Ishikawa (cell line): ENCODE data around the gene SDHAF4.

Source experiments
- CEBPB ChIP-seq: IDR thresholded peaks from 2 replicates; pipeline ENCODE4 v1.6.1; 2012
- CREB1 ChIP-seq: IDR thresholded peaks from 2 replicates; pipeline ENCODE4 v1.6.1; 2012; ENCODE audit warnings: low read depth
- EGR1 ChIP-seq: IDR thresholded peaks from 2 replicates; pipeline ENCODE4 v1.6.1; 2012
- EP300 ChIP-seq: IDR thresholded peaks from 2 replicates; pipeline ENCODE4 v1.6.1; 2012; ENCODE audit warnings: borderline replicate concordance
- FOXM1 ChIP-seq: IDR thresholded peaks from 2 replicates; pipeline ENCODE4 v1.6.1; 2012; ENCODE audit warnings: low read depth, borderline replicate concordance
- NFIC ChIP-seq: IDR thresholded peaks from 2 replicates; pipeline ENCODE4 v1.6.1; 2012
- RAD21 ChIP-seq: IDR thresholded peaks from 2 replicates; pipeline ENCODE4 v1.6.1; 2012; ENCODE audit warnings: low read depth
- REST ChIP-seq: IDR thresholded peaks from 2 replicates; pipeline ENCODE4 v1.6.1; 2012; ENCODE audit warnings: low read depth, mild to moderate bottlenecking
- TAF1 ChIP-seq: IDR thresholded peaks from 2 replicates; pipeline ENCODE4 v1.6.1; 2012; ENCODE audit warnings: low read depth, mild to moderate bottlenecking
- TCF12 ChIP-seq: IDR thresholded peaks from 2 replicates; pipeline ENCODE4 v1.6.1; 2012; ENCODE audit warnings: low read depth
- TEAD4 ChIP-seq: IDR thresholded peaks from 2 replicates; pipeline ENCODE4 v1.6.1; 2012
- YY1 ChIP-seq: IDR thresholded peaks from 2 replicates; pipeline ENCODE4 v1.6.1; 2012; ENCODE audit warnings: low read depth
- ZBTB7A ChIP-seq: IDR thresholded peaks from 2 replicates; pipeline ENCODE4 v1.6.1; 2012; ENCODE audit warnings: low read depth
- TF ChIP-seq, protein P1 (sequence below): IDR thresholded peaks from 2 replicates; pipeline ENCODE4 v1.6.1; 2012
- TF ChIP-seq, protein P2 (sequence below): IDR thresholded peaks from 2 replicates; pipeline ENCODE4 v1.6.1; 2012

SDHAF4 gene

GRCh38 chr6:70616728-70617260 is 50.1 kb downstream of the SDHAF4 start:
- TF ChIP-seq EP300 (no peak), CEBPB (no peak), NFIC (no peak), TCF12 (no peak), CREB1 (no peak), TAF1 (no peak), REST (no peak), YY1 (no peak), ZBTB7A (no peak), RAD21 (no peak), EGR1 (no peak), TEAD4 (no peak)
- TF ChIP-seq, protein P1, sequence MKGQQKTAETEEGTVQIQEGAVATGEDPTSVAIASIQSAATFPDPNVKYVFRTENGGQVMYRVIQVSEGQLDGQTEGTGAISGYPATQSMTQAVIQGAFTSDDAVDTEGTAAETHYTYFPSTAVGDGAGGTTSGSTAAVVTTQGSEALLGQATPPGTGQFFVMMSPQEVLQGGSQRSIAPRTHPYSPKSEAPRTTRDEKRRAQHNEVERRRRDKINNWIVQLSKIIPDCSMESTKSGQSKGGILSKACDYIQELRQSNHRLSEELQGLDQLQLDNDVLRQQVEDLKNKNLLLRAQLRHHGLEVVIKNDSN: no peak
- TF ChIP-seq, protein P2, sequence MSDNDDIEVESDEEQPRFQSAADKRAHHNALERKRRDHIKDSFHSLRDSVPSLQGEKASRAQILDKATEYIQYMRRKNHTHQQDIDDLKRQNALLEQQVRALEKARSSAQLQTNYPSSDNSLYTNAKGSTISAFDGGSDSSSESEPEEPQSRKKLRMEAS: no peak

DNA sequence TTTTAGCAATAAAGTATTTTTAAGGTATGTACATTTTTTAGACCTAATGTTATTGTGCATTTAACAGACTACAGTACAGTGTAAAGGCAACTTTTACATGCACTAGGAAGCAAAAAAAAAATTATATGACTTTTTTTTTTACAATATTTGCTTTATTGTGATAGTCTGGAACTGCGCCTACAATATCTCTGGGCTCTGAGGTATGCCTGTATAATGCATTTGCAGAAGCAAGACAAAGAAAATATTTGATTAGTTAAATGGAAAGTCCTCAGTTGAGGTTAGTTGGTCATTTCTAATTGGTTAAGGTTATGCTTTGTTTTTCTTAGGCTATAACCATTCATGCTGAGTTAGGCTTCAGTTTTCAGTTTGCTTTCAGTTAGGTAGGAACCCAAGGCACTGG is 54.0 kb downstream of the SDHAF4 start:
- no peak for TF ChIP-seq ZBTB7A
- no peak for TF ChIP-seq TAF1
- TF ChIP-seq FOXM1: no peak
- no peak for TF ChIP-seq CEBPB
- no peak for TF ChIP-seq REST
- TF ChIP-seq, protein P2: no peak
- TF ChIP-seq RAD21: no peak
- no peak for TF ChIP-seq YY1
- TF ChIP-seq EGR1: no peak
- TF ChIP-seq TCF12: no peak
- TF ChIP-seq TEAD4: no peak
- no peak for TF ChIP-seq NFIC
- TF ChIP-seq EP300: no peak
- TF ChIP-seq, protein P1: no peak
- no peak for TF ChIP-seq CREB1

DNA sequence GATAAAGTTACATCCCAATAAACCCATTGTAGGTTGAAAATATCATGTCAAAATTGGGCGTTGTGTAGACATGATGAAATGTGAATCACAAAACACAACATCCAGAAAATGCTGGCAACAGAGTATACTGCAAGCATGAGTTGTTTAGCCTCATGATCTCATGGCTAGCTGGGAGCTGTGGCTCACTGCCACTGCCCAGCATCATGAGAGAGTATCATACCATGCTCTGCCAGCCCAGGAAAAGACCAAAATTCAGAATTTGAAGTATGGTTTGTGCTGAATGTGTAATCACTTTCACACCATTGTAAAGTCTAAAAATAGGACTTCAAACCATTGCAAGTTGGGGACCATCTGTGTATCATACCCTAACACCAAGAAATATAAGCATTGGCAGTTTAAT is 55.7 kb downstream of the SDHAF4 start:
- no peak for TF ChIP-seq TCF12
- TF ChIP-seq EGR1: no peak
- TF ChIP-seq CREB1: no peak
- TF ChIP-seq CEBPB: no peak
- TF ChIP-seq RAD21: no peak
- TF ChIP-seq REST: no peak
- TF ChIP-seq EP300: no peak
- no peak for TF ChIP-seq TAF1
- TF ChIP-seq NFIC: no peak
- TF ChIP-seq, protein P2: no peak
- TF ChIP-seq YY1: no peak
- TF ChIP-seq, protein P1: no peak
- no peak for TF ChIP-seq TEAD4
- no peak for TF ChIP-seq FOXM1
- TF ChIP-seq ZBTB7A: no peak

- TF ChIP-seq TCF12 (no peak), FOXM1 (no peak), TEAD4 (no peak), EP300 (no peak), TAF1 (no peak), ZBTB7A (no peak), CEBPB (no peak), NFIC (no peak), EGR1 (no peak), REST (no peak), YY1 (no peak), RAD21 (no peak), CREB1 (no peak)
- TF ChIP-seq, protein P1: no peak
- TF ChIP-seq, protein P2: no peak
Observed at GRCh38 chr6:70625436-70625835, 58.7 kb downstream of the SDHAF4 start.
